Measurements from ENCODE around the gene HSDL2.
"Not testable (repeated sequence)": the region's sequence is repeated elsewhere in the genome, so short reads cannot be mapped to it uniquely, and the experiment has no call there.

HSDL2 gene

GRCh38 chr9:112360047-112360804 is 19.7 kb upstream of the HSDL2 start:
- no peaks in the 10 kb centered on the region for H3K36me3 ChIP-seq
- no peak overlapping the region for H3K4me3 ChIP-seq (ENCODE audit: low read depth, low read length)
- TF ChIP-seq CTCF (IDR thresholded peaks at IDR 0.05; ENCODE audit: low read depth, low read length) = no peak
- no peaks in the 10 kb centered on the region for H3K4me1 ChIP-seq
- no peaks in the 10 kb centered on the region; the same call in 1 of the 2 replicates for H3K9me3 ChIP-seq
- DNase-seq = no peak
- no peaks in the 10 kb centered on the region for H3K27me3 ChIP-seq

- H3K27me3 ChIP-seq = no peaks in the 10 kb centered on the region
- H3K36me3 ChIP-seq = no peaks in the 10 kb centered on the region
- no peak overlapping the region for H3K4me3 ChIP-seq (ENCODE audit: low read depth, low read length)
- peak; percentile 33 for TF ChIP-seq CTCF (IDR thresholded peaks at IDR 0.05; ENCODE audit: low read depth, low read length)
- no peaks in the 10 kb centered on the region for H3K4me1 ChIP-seq
- DNase-seq = no peak
- no peaks in the 10 kb centered on the region; the same call in 1 of the 2 replicates for H3K9me3 ChIP-seq
These were observed 18.3 kb upstream of the HSDL2 start for GRCh38 chr9:112361601-112362000.

- no peak overlapping the region for H3K4me3 ChIP-seq (ENCODE audit: low read depth, low read length)
- TF ChIP-seq CTCF (IDR thresholded peaks at IDR 0.05; ENCODE audit: low read depth, low read length) = no peak
- no peaks in the 10 kb centered on the region for H3K36me3 ChIP-seq
- H3K27me3 ChIP-seq = no peaks in the 10 kb centered on the region
- H3K4me1 ChIP-seq = no peaks in the 10 kb centered on the region
- no peaks in the 10 kb centered on the region for H3K9me3 ChIP-seq
- DNase-seq = no peak
These were observed 15.1 kb upstream of the HSDL2 start for GRCh38 chr9:112364761-112365160.

GRCh38 chr9:112365257-112365656 is 14.7 kb upstream of the HSDL2 start:
- not testable (repeated sequence) for H3K9me3 ChIP-seq; DNase-seq; H3K4me3 ChIP-seq (ENCODE audit: low read depth, low read length)

GRCh38 chr9:112366591-112366990 is 13.3 kb upstream of the HSDL2 start:
- Histone ChIP-seq H3K4me1 (no peaks in the 10 kb centered on the region), H3K4me3 (ENCODE audit: low read depth, low read length) (no peak overlapping the region), H3K36me3 (no peaks in the 10 kb centered on the region), H3K9me3 (no peaks in the 10 kb centered on the region), H3K27me3 (no peaks in the 10 kb centered on the region)
- peak; percentile 40 for TF ChIP-seq CTCF (IDR thresholded peaks at IDR 0.05; ENCODE audit: low read depth, low read length)
- no peak for DNase-seq

More at GRCh38 chr9:112365257-112365656, 14.7 kb upstream of the HSDL2 start:
- not testable (repeated sequence) for H3K36me3 ChIP-seq, H3K27me3 ChIP-seq, H3K4me1 ChIP-seq

- Histone ChIP-seq H3K4me3 (ENCODE audit: low read depth, low read length) (no peak overlapping the region), H3K4me1 (no peaks in the 10 kb centered on the region), H3K27me3 (no peaks in the 10 kb centered on the region), H3K36me3 (no peaks in the 10 kb centered on the region), H3K9me3 (no peaks in the 10 kb centered on the region)
- TF ChIP-seq CTCF (IDR thresholded peaks at IDR 0.05; ENCODE audit: low read depth, low read length) = no peak
- DNase-seq = no peak
These were observed 12.4 kb upstream of the HSDL2 start for GRCh38 chr9:112367465-112367864.

Measured in BE2C (cell line).